KMS-11 (cell line): ENCODE measurements around the gene BLOC1S5.

Source experiments
- H2AFZ ChIP-seq: fragments of 200-600 bp; sonication (generic); 2 replicates; pipeline ENCODE4 v1.6.1; 2016; ENCODE audit warnings: antibody characterized with exemption, mixed run types, low read depth
- H3K27ac ChIP-seq: fragments of 200-600 bp; sonication (generic); 2 replicates; pipeline ENCODE4 v1.6.1; 2016; ENCODE audit warnings: mild to moderate bottlenecking, mixed run types
- H3K27me3 ChIP-seq: fragments of 200-600 bp; sonication (generic); 2 replicates; pipeline ENCODE4 v1.6.1; 2017; ENCODE audit warnings: mild to moderate bottlenecking, low read depth, mixed run types, moderate library complexity; ENCODE audit not compliant: insufficient read depth
- H3K36me3 ChIP-seq: fragments of 200-600 bp; sonication (generic); 2 replicates; pipeline ENCODE4 v1.6.1; 2017; ENCODE audit warnings: mild to moderate bottlenecking, mixed run types; ENCODE audit not compliant: insufficient read depth
- H3K4me1 ChIP-seq: fragments of 200-600 bp; sonication (generic); 2 replicates; pipeline ENCODE4 v1.6.1; 2016; ENCODE audit warnings: mild to moderate bottlenecking, low read depth, mixed run types; ENCODE audit not compliant: poor library complexity, severe bottlenecking
- H3K4me2 ChIP-seq: fragments of 200-600 bp; sonication (generic); 2 replicates; pipeline ENCODE4 v1.7.0; 2016; ENCODE audit warnings: mild to moderate bottlenecking, mixed run types
- H3K4me3 ChIP-seq: fragments of 200-600 bp; sonication (generic); IDR thresholded peaks from 2 replicates; pipeline ENCODE4 v1.6.1; 2017; ENCODE audit warnings: low read depth, low read length, mixed read lengths; ENCODE audit not compliant: insufficient read depth
- H3K79me2 ChIP-seq: fragments of 200-600 bp; sonication (generic); 2 replicates; pipeline ENCODE4 v1.6.1; 2016; ENCODE audit warnings: low read depth, mixed run types; ENCODE audit not compliant: insufficient read depth
- H3K9ac ChIP-seq: fragments of 200-600 bp; sonication (generic); 2 replicates; pipeline ENCODE4 v1.6.1; 2016; ENCODE audit warnings: mild to moderate bottlenecking, mixed run types
- H4K20me1 ChIP-seq: fragments of 200-600 bp; sonication (generic); 2 replicates; pipeline ENCODE4 v1.6.1; 2016; ENCODE audit warnings: mild to moderate bottlenecking, mixed run types; ENCODE audit not compliant: insufficient read depth
- CTCF ChIP-seq: fragments of 200-600 bp; sonication (generic); conservative IDR thresholded peaks from 2 replicates; pipeline ENCODE4 v1.6.1; 2017; ENCODE audit warnings: low read depth, mild to moderate bottlenecking, antibody characterized with exemption, low read length, moderate library complexity, mixed read lengths

Gene BLOC1S5

GRCh38 chr6:7998103-7998725 is 66.0 kb downstream of the BLOC1S5 start:
- no peaks in the 10 kb centered on the region for H3K36me3 ChIP-seq
- H3K4me2 ChIP-seq: no peak overlapping the region
- no peaks in the 10 kb centered on the region for H3K27me3 ChIP-seq
- H3K79me2 ChIP-seq: no peaks in the 10 kb centered on the region
- H3K4me1 ChIP-seq: peaks cover 4% of the 10 kb centered on the region
- H3K4me3 ChIP-seq: no peak overlapping the region
- no peak overlapping the region for H3K27ac ChIP-seq
- H4K20me1 ChIP-seq: no peaks in the 10 kb centered on the region
- TF ChIP-seq CTCF: no peak
- H3K9ac ChIP-seq: no peak overlapping the region
- no peak overlapping the region for H2AFZ ChIP-seq

- H3K4me2 ChIP-seq: no peak overlapping the region
- H3K4me1 ChIP-seq: peaks cover 11% of the 10 kb centered on the region
- H3K36me3 ChIP-seq: no peaks in the 10 kb centered on the region
- H3K27ac ChIP-seq: no peak overlapping the region
- no peak overlapping the region for H2AFZ ChIP-seq
- no peaks in the 10 kb centered on the region for H4K20me1 ChIP-seq
- H3K9ac ChIP-seq: no peak overlapping the region
- H3K4me3 ChIP-seq: no peak overlapping the region
- no peaks in the 10 kb centered on the region for H3K79me2 ChIP-seq
- TF ChIP-seq CTCF: no peak
- H3K27me3 ChIP-seq: no peaks in the 10 kb centered on the region
Measured at GRCh38 chr6:7997286-7997685, 66.9 kb downstream of the BLOC1S5 start.

DNA sequence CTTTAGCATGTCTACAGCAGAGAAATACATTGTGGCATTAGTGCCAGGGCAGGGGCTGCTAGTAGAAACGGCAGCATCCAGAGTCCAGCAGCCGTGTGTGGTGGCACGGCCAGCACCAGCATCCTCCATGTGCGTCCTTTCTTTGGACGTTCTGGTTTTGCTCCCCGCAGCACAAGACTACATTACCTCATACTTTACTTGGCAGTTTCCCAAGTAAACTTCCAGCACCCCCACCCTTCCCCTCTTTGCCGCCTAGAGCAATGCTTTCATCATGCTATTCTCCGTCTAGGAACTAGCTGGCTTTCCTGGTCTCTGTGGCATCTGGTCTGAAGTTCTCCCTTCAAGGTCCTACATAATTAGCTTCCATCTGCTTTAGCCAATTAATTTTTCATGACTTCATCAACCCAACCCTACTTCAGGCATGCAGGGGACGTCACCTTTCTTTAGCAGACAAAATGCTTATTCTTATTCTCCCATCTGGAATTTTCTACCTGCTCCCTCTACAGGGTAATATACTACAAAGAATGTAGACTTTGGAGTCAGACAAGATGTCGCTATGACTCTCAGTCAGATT is 67.6 kb downstream of the BLOC1S5 start:
- H3K4me2 ChIP-seq: no peak overlapping the region
- no peaks in the 10 kb centered on the region for H3K36me3 ChIP-seq
- no peak overlapping the region for H3K4me3 ChIP-seq
- no peak overlapping the region for H3K9ac ChIP-seq
- H3K27ac ChIP-seq: no peak overlapping the region
- no peaks in the 10 kb centered on the region for H4K20me1 ChIP-seq
- no peaks in the 10 kb centered on the region for H3K79me2 ChIP-seq
- H2AFZ ChIP-seq: no peak overlapping the region
- peaks cover 17% of the 10 kb centered on the region for H3K4me1 ChIP-seq
- no peak for TF ChIP-seq CTCF
- H3K27me3 ChIP-seq: no peaks in the 10 kb centered on the region

DNA sequence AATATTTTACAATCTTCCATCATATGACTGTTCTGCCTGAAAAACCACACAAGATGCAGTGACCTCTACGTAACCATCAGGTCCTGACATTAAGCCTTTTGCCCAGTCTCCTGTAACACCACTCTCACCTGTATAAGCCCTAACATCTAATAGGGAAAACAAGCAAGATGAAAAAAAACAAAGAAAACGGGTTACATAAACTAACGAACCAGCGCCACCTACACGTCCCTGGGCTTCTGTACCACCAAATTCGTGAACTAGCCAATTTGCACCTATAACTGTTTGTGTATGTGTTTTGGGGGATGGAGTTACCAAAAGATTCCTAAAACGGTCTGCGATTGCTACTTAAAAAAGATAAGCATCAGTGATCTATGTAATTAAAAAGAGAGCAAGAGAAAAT is 70.2 kb downstream of the BLOC1S5 start:
- Histone ChIP-seq H3K4me3 (no peak overlapping the region), H3K9ac (no peak overlapping the region), H4K20me1 (no peaks in the 10 kb centered on the region), H3K27me3 (no peaks in the 10 kb centered on the region), H3K36me3 (no peaks in the 10 kb centered on the region), H2AFZ (no peak overlapping the region), H3K27ac (no peak overlapping the region), H3K4me2 (no peak overlapping the region), H3K79me2 (no peaks in the 10 kb centered on the region), H3K4me1 (peaks cover 37% of the 10 kb centered on the region)
- peak; percentile 59 for TF ChIP-seq CTCF
